ENCODE data around the gene CDC6. TPM values are rescaled to one million over a fixed set of nuclear protein-coding genes. Genes with fewer than 3 reads are reported as not detected.

The CDC6 gene
- total and polyA plus RNA-seq, 3 donors from 2014 or later = 12.4 to 22.8 (median 14.7) TPM

DNA sequence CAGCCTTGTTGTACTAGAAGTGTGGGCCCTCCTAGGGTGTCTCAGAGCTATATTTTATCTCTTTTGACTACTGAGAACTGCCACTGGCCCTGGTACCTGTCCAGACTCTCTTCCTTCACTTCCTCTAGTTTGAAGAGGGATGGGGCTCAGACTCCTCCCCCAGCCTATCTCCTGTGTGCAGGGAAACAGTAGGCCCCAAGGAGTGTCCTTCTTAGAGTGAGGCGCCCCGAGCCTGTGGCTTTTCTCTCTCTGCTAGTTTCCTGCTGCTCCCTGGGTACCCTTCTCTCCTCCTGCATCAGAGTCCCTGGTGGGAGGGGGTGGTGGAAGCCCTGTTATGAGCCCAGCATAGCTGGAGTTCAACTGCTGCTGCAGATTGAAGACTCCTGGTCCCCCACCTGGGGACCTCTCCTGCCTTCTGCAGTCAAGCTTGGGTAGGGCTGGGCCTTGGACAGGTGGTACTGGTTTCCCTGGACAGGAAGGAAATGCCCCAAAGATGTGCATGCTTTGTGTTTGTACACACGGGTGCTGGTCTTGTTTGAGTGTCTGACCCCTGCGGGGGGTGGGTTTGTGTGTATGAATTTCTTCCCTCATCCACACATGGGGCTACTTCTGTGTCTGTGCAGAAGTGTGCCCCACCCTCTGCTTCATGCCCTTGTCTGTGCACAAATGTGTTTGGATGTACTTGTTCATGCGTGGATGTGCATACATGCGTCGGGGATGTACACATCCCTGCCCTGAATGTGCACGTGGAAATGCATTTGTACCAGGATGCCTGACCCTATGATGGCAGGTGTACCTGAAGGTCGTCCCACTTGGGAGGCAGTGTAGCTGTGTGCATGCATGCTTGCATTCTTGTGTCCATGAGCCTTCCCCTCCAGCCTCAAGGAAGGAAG, 28.2 kb downstream of the CDC6 start:
- no peaks in the 10 kb centered on the region for H3K36me3 ChIP-seq (ENCODE audit: low read depth, missing control alignments)
- no peak overlapping the region for H3K27ac ChIP-seq
- H3K9me3 ChIP-seq = no peaks in the 10 kb centered on the region
- H3K4me3 ChIP-seq = peak overlapping the region; percentile 0 to 100
- TF ChIP-seq, protein P1, sequence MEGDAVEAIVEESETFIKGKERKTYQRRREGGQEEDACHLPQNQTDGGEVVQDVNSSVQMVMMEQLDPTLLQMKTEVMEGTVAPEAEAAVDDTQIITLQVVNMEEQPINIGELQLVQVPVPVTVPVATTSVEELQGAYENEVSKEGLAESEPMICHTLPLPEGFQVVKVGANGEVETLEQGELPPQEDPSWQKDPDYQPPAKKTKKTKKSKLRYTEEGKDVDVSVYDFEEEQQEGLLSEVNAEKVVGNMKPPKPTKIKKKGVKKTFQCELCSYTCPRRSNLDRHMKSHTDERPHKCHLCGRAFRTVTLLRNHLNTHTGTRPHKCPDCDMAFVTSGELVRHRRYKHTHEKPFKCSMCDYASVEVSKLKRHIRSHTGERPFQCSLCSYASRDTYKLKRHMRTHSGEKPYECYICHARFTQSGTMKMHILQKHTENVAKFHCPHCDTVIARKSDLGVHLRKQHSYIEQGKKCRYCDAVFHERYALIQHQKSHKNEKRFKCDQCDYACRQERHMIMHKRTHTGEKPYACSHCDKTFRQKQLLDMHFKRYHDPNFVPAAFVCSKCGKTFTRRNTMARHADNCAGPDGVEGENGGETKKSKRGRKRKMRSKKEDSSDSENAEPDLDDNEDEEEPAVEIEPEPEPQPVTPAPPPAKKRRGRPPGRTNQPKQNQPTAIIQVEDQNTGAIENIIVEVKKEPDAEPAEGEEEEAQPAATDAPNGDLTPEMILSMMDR (IDR thresholded peaks at IDR 0.05) = no peak
- no peak for TF ChIP-seq POLR2A (IDR thresholded peaks at IDR 0.05)
- WGBS, 2 donors = 45 to 53% methylated on average over 3 to 9 of the region's 9 CpGs
- intact Hi-C loops (cut with DNase I; ENCODE audit: low total_unique reads) = no loop called here
- peaks cover 60% of the 10 kb centered on the region for H3K4me1 ChIP-seq
- no peak for DNase-seq
- no peaks in the 10 kb centered on the region for H3K27me3 ChIP-seq

DNA sequence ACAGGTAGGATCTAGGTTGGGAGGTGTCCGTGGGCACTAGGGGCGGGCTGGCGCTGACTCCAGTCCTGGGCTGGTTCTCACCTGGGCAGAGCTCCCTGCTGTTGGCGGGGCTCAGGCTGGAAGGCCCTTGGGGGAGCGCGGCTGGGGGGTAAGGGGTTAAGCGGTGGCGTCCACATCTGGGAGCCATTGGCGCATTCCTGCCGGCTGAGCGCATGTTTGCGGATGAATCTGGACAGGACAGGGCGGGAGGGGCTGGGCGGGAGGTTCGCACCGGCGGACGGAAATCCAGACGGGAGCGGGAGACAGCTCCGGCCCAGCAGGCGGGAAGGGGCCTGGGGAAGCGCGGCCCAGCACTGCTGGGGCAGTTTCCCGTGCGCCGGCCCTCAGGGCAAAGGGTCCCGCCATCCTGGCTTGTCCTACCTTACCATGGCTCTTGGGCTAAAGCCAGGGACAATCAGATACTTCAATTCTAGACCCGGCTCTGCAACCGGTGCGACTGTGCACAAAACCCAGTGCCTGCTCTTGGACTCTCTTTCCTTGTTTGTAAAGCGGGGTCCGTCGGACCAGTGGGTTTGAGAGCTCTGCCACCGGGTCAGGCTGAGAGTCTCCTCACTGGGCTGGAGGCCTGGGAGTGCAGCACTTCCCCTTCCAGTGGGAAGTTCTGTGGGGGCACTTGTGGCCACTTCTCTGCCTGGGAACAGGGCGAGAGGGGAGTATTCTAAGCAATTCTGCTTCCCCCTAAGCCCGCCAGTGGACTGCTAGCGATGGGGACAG, 29.1 kb downstream of the CDC6 start:
- H3K36me3 ChIP-seq (ENCODE audit: low read depth, missing control alignments) = no peaks in the 10 kb centered on the region
- DNase-seq = no peak
- TF ChIP-seq POLR2A (IDR thresholded peaks at IDR 0.05) = no peak
- TF ChIP-seq, protein P1 (IDR thresholded peaks at IDR 0.05) = no peak
- WGBS, 2 donors = 13 to 15% methylated on average over 15 to 38 of the region's 38 CpGs
- H3K4me1 ChIP-seq = peaks cover 60% of the 10 kb centered on the region
- H3K4me3 ChIP-seq = peak overlapping the region; percentile 0 to 100
- intact Hi-C loops (cut with DNase I; ENCODE audit: low total_unique reads) = no loop called here
- no peaks in the 10 kb centered on the region for H3K27me3 ChIP-seq
- no peaks in the 10 kb centered on the region for H3K9me3 ChIP-seq
- peak overlapping the region; percentile 50 to 96 for H3K27ac ChIP-seq

DNA sequence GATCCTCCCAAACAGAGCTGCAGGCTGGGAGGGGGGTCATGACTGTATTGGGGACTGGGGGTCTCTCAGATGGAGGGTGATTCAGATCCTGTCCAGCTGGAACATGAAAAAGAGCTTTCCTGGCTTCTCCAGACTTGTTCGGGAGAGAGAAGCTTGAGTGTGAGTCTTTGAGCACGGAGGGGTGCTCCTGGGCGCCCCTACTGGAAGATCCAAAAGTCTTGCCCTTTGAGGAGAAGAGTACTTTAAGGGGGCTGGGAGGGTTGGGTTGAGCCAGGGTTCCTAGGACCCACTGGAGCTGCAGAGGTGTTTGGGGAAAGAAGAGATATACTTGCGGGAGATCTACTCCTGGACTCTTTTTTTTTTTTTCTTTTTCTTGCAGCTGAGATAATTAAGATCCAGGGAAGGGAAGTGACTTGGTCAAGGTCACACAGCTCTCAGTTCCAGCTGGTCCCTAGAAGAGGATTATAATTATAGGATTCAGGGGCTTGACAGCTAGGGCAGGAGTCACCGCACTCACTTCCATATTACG, 29.7 kb downstream of the CDC6 start:
- WGBS, 2 donors = 0 to 3% methylated on average over 6 of the region's 6 CpGs
- intact Hi-C loops (cut with DNase I; ENCODE audit: low total_unique reads) = no loop called here
- H3K4me1 ChIP-seq = peaks cover 60% of the 10 kb centered on the region
- DNase-seq = no peak
- peak overlapping the region; percentile 50 to 96 for H3K27ac ChIP-seq
- no peaks in the 10 kb centered on the region for H3K27me3 ChIP-seq
- H3K4me3 ChIP-seq = peak overlapping the region; percentile 98 to 100
- TF ChIP-seq, protein P1 (IDR thresholded peaks at IDR 0.05) = peak; percentile 9 to 39 (median 23)
- TF ChIP-seq POLR2A (IDR thresholded peaks at IDR 0.05) = no peak
- no peaks in the 10 kb centered on the region for H3K36me3 ChIP-seq (ENCODE audit: low read depth, missing control alignments)
- H3K9me3 ChIP-seq = no peaks in the 10 kb centered on the region

DNA sequence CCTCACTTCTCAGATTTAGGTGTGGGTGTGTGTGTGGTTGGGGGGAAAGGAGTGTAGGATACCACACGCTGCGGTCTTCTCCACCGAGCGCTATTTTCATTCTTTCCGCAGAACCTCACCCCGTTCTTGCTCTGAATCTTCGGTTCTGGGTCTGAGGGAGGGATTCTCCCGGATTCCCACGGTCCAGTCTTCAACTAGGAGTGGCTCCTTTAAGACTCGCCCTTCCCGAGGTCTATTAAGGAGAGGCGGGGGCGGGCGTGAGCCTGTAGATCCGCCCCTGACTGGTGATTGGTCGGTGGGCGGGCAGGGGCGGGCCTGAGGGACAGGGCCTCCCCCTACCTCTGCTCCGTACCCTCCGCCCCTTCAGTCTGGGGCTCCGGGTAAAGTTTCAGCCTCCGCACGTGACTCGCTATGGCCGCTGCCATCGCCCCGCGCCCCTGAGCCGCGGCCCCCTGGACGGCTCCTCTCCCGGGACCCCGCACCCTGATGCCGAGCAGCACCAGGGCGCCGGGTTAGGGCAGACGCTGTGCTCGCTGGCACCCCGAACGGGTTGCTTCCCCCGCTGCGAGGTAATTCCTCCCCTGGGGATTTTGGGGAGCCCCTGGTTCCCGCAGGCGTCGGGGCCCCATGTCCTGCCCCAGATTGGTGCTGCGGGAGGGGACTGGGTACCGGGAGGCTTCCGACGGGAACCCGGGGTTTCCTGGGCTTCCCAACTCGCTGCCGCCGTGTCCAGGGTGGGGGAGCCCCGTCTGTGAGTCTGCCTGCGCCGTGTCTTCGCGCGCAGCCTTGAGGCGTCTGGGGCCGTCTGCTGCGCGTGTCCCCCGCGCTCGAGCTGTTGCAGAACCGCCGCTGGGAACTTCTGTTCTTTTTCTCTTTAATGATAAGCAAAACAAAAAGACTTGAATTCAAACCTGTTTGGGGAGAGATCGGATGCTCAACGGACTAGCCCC, 30.5 kb downstream of the CDC6 start:
- 0% methylated on average over 6 to 67 of the region's 70 CpGs for WGBS, 2 donors
- Histone ChIP-seq H3K4me1 (peaks cover 62% of the 10 kb centered on the region), H3K36me3 (ENCODE audit: low read depth, missing control alignments) (no peaks in the 10 kb centered on the region), H3K4me3 (peak overlapping the region; percentile 98 to 100), H3K9me3 (no peaks in the 10 kb centered on the region), H3K27me3 (no peaks in the 10 kb centered on the region), H3K27ac (peak overlapping the region; percentile 95 to 96)
- intact Hi-C loops (cut with DNase I; ENCODE audit: low total_unique reads) = no loop called here
- peak; percentile 99 for DNase-seq
- TF ChIP-seq, protein P1 (IDR thresholded peaks at IDR 0.05) = no peak
- TF ChIP-seq POLR2A (IDR thresholded peaks at IDR 0.05) = peak; percentile 38
